Measurements from ENCODE around the gene SKAP2. TPM values are rescaled to one million over a fixed set of nuclear protein-coding genes. Genes with fewer than 3 reads are reported as not detected.

Gene SKAP2
- polyA plus RNA-seq, 1 experiment: 16.0 TPM

GRCh38 chr7:26688388-26688787 is 176.0 kb downstream of the SKAP2 start:
- H3K4me3 ChIP-seq (ENCODE audit: low read depth, low read length): no peak overlapping the region
- ChIA-PET CTCF (interaction anchor here (2.2 to 2.5 kb wide), 2 partner anchors 21 to 456 kb away, joined by 11 to 13 read pairs; partner anchors contain the start of gene HOXA5), POLR2A (no interaction called here)
- no peaks in the 10 kb centered on the region for H3K9me3 ChIP-seq (ENCODE audit: control insufficient read depth, insufficient read depth, low read length)
- H3K27ac ChIP-seq (ENCODE audit: low read depth, low read length): no peak overlapping the region
- no peak for DNase-seq (ENCODE audit: low read depth, low spot score)
- TF ChIP-seq CTCF (IDR thresholded peaks at IDR 0.05; ENCODE audit: low read depth, low read length): no peak
- H3K27me3 ChIP-seq (ENCODE audit: control insufficient read depth, insufficient read depth, low read length): no peaks in the 10 kb centered on the region

GRCh38 chr7:26687032-26687431 is 177.4 kb downstream of the SKAP2 start:
- Histone ChIP-seq H3K27me3 (ENCODE audit: control insufficient read depth, insufficient read depth, low read length) (no peaks in the 10 kb centered on the region), H3K4me3 (ENCODE audit: low read depth, low read length) (no peak overlapping the region), H3K9me3 (ENCODE audit: control insufficient read depth, insufficient read depth, low read length) (no peaks in the 10 kb centered on the region), H3K27ac (ENCODE audit: low read depth, low read length) (no peak overlapping the region)
- no peak for DNase-seq (ENCODE audit: low read depth, low spot score)
- no peak for TF ChIP-seq CTCF (IDR thresholded peaks at IDR 0.05; ENCODE audit: low read depth, low read length)
- CTCF ChIA-PET: interaction anchor here (0.6 to 2.5 kb wide), 26 partner anchors 8 to 1095 kb away, joined by 3 to 13 read pairs (median 4); partner anchors contain the start of genes HOXA1 and HOXA5
- POLR2A ChIA-PET: interaction anchor here (0.9 to 1.6 kb wide), 2 partner anchors 18 to 434 kb away, joined by 3 to 5 read pairs; no protein-coding TSS in a partner anchor

- TF ChIP-seq CTCF (IDR thresholded peaks at IDR 0.05; ENCODE audit: low read depth, low read length): peak; percentile 63
- peak; percentile 78 for DNase-seq (ENCODE audit: low read depth, low spot score)
- ChIA-PET CTCF (interaction anchor here (0.6 to 2.5 kb wide), 21 partner anchors 9 to 835 kb away, joined by 3 to 13 read pairs (median 4); partner anchors contain the start of gene HOXA5), POLR2A (interaction anchor here (1.6 kb wide), 1 partner anchor 19 kb away, joined by 5 read pairs; no protein-coding TSS in a partner anchor)
- Histone ChIP-seq H3K9me3 (ENCODE audit: control insufficient read depth, insufficient read depth, low read length) (no peaks in the 10 kb centered on the region), H3K27me3 (ENCODE audit: control insufficient read depth, insufficient read depth, low read length) (no peaks in the 10 kb centered on the region), H3K27ac (ENCODE audit: low read depth, low read length) (peak overlapping the region; percentile 41), H3K4me3 (ENCODE audit: low read depth, low read length) (no peak overlapping the region)
Observed at GRCh38 chr7:26686448-26686981, 177.9 kb downstream of the SKAP2 start.

- no peak overlapping the region for H3K27ac ChIP-seq (ENCODE audit: low read depth, low read length)
- DNase-seq (ENCODE audit: low read depth, low spot score): no peak
Observed at GRCh38 chr7:26685606-26686005, 178.8 kb downstream of the SKAP2 start.

More at GRCh38 chr7:26685606-26686005, 178.8 kb downstream of the SKAP2 start:
- ChIA-PET POLR2A (no interaction called here), CTCF (interaction anchor here (0.6 kb wide), 1 partner anchor 1483 kb away, joined by 3 read pairs; no protein-coding TSS in a partner anchor)
- no peak for TF ChIP-seq CTCF (IDR thresholded peaks at IDR 0.05; ENCODE audit: low read depth, low read length)
- Histone ChIP-seq H3K27me3 (ENCODE audit: control insufficient read depth, insufficient read depth, low read length) (no peaks in the 10 kb centered on the region), H3K9me3 (ENCODE audit: control insufficient read depth, insufficient read depth, low read length) (no peaks in the 10 kb centered on the region), H3K4me3 (ENCODE audit: low read depth, low read length) (no peak overlapping the region)

Data from AG04450 (cell line).